Ovary (tissue), 3 donors: Measurements from ENCODE around the gene CLDN20.

Experiments used
- CTCF ChIP-seq, 3 donors: fragments of 450-650 bp in 2 of 3; fragments of 200-600 bp in 1 of 3; IDR thresholded peaks; one replicate each; pipeline versions ENCODE4 v1.5.1 to v1.8.0; 2016 to 2022; ENCODE audit warnings: antibody characterized with exemption in 3 of 3, mild to moderate bottlenecking in 1 of 3
- POLR2A ChIP-seq: fragments of 450-650 bp; IDR thresholded peaks from one replicate; pipeline ENCODE4 v1.6.1; 2017; ENCODE audit warnings: antibody characterized with exemption, mild to moderate bottlenecking, moderate library complexity
- donor health status: DM: no; HTN: no; CAD: no.

GRCh38 chr6:155271145-155271544 lies 7.3 kb downstream of the CLDN20 start:
- no peak for TF ChIP-seq CTCF (IDR thresholded peaks at IDR 0.05)
- no peak for TF ChIP-seq POLR2A
